HFF-Myc (cell line): Measurements from ENCODE around the gene TIMP2.

Experiments used
- DNase-seq: peaks from one replicate; pipeline ENCODE4 v3.0.0-alpha.2; 2011; ENCODE audit warnings: low read depth; ENCODE audit errors: extremely low read depth
- H3K4me3 ChIP-seq: replicated peaks from 2 replicates; pipeline ENCODE4 v1.5.1; 2011; ENCODE audit warnings: low read depth, mild to moderate bottlenecking, control low read depth, low read length
- TF ChIP-seq, protein P1 (sequence below): IDR thresholded peaks from 2 replicates; pipeline ENCODE4 v1.5.1; 2012; ENCODE audit warnings: mild to moderate bottlenecking, low read depth, low read length, control low read depth; ENCODE audit errors: missing control alignments

The TIMP2 gene

GRCh38 chr17:78864117-78864516, 61.1 kb downstream of the TIMP2 start:
- TF ChIP-seq, protein P1, sequence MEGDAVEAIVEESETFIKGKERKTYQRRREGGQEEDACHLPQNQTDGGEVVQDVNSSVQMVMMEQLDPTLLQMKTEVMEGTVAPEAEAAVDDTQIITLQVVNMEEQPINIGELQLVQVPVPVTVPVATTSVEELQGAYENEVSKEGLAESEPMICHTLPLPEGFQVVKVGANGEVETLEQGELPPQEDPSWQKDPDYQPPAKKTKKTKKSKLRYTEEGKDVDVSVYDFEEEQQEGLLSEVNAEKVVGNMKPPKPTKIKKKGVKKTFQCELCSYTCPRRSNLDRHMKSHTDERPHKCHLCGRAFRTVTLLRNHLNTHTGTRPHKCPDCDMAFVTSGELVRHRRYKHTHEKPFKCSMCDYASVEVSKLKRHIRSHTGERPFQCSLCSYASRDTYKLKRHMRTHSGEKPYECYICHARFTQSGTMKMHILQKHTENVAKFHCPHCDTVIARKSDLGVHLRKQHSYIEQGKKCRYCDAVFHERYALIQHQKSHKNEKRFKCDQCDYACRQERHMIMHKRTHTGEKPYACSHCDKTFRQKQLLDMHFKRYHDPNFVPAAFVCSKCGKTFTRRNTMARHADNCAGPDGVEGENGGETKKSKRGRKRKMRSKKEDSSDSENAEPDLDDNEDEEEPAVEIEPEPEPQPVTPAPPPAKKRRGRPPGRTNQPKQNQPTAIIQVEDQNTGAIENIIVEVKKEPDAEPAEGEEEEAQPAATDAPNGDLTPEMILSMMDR: no peak
- H3K4me3 ChIP-seq: no peak overlapping the region
- DNase-seq: no peak

DNA sequence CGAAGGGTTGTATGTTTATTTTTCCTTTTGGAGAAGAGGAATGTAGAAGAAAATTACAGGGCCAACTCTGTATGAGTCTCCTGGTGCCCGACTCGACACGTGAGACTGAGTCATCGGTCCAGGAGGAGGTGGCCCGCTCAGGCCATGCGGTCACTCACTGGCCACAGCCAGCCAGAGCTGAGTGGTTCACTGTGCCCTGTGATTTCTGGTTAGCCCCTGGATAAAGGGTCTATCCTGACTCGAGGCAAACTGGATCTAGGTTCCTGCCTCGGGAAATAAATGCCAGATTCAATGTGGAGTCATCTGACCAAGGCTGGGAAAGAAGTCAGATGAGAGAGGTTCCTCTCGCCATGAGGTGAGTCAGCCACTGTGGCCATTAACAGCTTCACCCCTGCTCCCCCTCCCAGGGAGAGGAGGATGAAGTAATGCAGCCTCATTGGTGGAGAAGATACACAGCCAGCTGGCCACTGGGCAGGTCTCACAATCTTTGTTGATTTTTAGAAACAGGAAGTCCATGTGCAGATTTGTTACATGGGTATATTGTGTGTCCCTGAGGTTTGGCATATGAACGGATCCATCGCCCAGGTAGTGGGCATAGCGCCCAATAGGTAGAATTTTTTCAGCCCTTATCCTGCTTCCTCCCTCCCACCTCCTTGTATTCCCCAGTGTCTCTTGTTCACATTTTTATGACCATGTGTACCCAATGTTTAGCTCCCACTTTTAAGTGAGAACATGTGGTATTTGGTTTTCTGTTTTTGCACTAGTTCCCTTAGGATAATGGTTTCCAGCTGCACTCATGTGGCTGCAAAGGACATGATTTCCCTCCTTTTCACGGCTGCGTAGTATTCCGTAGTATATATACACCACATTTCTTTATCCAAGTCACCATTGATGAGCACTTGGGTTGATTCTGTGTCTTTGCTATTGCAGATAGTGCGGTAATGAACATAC, 62.8 kb downstream of the TIMP2 start:
- no peak overlapping the region; the same call in 1 of the 2 replicates for H3K4me3 ChIP-seq
- DNase-seq: peak; percentile 95
- TF ChIP-seq, protein P1: no peak

DNA sequence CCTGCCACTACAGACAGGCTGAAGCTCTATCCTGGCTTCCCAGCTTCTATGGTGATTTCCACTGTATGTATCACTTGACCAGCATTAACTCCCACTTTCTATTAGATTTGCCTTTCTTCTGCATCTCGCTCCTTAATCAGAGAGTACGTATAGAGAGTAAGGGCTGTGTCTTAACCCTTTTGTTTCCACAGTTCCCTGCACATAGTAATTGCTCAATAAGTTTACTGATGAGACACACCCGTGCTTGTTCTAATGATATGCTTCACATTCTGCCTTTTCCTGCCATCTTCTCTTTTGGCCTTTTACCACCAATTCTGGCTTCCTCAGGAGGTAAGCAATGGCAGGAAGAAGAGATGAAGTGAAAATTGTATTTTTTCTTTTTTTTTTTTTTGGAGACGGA, 64.0 kb downstream of the TIMP2 start:
- no peak for DNase-seq
- H3K4me3 ChIP-seq: no peak overlapping the region
- TF ChIP-seq, protein P1: no peak

DNA sequence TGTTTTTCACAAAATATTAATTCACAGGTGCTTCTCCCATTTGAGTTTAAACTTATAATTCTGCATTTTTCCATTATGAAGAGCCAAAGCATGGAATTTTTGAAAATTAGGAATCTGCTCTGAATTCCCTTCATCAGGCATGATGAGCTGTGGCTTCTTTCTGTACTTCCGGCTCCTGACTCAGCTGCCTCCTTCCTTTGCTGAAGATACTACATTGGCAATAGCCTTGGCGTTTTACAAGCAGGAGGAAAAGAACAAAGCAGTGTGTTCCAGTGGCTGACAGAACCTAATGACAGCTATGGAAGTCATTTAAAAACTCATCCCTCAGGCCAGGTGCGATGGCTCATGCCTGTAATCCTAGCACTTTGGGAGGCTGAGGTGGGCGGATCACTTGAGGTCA, 66.1 kb downstream of the TIMP2 start:
- TF ChIP-seq, protein P1: no peak
- no peak for DNase-seq
- no peak overlapping the region for H3K4me3 ChIP-seq

DNA sequence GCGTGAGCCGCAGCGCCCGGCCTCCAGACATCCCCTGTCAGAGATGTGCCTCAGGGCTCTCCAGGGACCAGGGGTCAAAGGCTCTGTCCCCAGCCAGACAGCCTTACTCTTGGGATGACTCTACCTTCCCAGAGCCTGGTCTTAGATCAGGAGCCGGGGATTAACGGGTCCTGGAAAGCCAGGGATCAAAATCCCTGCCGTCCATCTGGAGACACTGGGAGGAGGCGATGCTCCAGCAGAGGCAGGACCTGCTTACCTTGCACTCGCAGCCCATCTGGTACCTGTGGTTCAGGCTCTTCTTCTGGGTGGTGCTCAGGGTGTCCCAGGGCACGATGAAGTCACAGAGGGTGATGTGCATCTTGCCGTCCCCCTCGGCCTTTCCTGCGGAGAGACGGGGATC, 67.9 kb downstream of the TIMP2 start:
- DNase-seq: no peak
- TF ChIP-seq, protein P1: no peak
- H3K4me3 ChIP-seq: no peak overlapping the region

DNA sequence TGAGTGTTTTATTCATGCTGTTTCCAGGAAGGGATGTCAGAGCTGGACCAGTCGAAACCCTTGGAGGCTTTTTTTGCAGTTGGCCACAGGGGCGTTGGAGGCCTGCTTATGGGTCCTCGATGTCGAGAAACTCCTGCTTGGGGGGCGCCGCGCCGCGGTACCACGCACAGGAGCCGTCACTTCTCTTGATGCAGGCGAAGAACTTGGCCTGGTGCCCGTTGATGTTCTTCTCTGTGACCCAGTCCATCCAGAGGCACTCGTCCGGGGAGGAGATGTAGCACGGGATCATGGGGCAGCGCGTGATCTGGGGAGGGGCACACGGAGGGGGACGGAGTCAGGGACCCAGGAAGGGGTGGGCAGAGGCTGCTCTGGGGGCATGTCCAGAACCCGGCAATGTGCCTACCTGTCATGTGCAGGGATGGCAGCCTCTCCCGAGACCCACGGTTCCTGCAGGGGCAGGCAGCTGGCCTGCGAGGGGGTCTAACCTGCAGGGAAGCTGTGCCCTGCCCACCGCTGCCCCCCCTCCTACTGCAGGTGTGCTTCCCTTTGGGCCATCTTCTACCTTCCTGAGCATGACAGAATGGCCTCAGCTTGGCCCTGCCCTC, 69.5 kb downstream of the TIMP2 start:
- no peak overlapping the region for H3K4me3 ChIP-seq
- TF ChIP-seq, protein P1: no peak
- DNase-seq: no peak
